Skeletal muscle cell (primary cell): ENCODE measurements around the gene WARS2.
A peak's percentile ranks its signal among the peaks of the same experiment; 100 is the strongest.

Experiments used
- DNase-seq: peaks from one replicate; pipeline ENCODE4 v3.0.0-alpha.2; 2010; ENCODE audit warnings: low read depth
- H3K4me3 ChIP-seq: 2 replicates; pipeline ENCODE4 v1.5.1; 2011; ENCODE audit warnings: low read depth, mild to moderate bottlenecking, control low read depth, low read length, moderate library complexity

WARS2 gene

DNA sequence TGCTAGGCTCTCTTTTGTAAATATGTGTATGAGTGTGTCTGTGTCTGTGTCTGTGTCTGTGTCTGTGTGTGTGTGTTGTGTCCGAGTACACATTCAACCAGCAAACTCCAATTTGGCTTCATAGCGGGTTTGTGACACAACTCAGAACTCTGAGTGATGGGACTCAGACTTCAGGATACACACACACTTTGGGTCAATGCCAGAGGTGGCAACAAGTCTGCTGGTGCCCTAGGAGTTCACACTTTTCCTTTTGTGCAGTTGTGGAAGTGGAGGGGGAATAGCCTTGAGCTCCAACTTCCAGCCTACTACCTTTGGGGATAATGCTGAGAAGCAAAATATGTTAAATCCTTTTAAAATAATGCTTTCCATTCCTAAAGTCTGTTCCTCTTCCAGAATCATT, 135.7 kb downstream of the WARS2 start:
- no peak overlapping the region for H3K4me3 ChIP-seq
- no peak for DNase-seq

- no peak overlapping the region for H3K4me3 ChIP-seq
- no peak for DNase-seq
These were observed 136.3 kb downstream of the WARS2 start for GRCh38 chr1:119004129-119004527.

GRCh38 chr1:119003413-119004128, 136.9 kb downstream of the WARS2 start:
- no peak for DNase-seq
- no peak overlapping the region for H3K4me3 ChIP-seq

- peak; percentile 97 for DNase-seq
- H3K4me3 ChIP-seq, result no peak overlapping the region
These were observed 138.3 kb downstream of the WARS2 start for GRCh38 chr1:119002028-119002686.

DNA sequence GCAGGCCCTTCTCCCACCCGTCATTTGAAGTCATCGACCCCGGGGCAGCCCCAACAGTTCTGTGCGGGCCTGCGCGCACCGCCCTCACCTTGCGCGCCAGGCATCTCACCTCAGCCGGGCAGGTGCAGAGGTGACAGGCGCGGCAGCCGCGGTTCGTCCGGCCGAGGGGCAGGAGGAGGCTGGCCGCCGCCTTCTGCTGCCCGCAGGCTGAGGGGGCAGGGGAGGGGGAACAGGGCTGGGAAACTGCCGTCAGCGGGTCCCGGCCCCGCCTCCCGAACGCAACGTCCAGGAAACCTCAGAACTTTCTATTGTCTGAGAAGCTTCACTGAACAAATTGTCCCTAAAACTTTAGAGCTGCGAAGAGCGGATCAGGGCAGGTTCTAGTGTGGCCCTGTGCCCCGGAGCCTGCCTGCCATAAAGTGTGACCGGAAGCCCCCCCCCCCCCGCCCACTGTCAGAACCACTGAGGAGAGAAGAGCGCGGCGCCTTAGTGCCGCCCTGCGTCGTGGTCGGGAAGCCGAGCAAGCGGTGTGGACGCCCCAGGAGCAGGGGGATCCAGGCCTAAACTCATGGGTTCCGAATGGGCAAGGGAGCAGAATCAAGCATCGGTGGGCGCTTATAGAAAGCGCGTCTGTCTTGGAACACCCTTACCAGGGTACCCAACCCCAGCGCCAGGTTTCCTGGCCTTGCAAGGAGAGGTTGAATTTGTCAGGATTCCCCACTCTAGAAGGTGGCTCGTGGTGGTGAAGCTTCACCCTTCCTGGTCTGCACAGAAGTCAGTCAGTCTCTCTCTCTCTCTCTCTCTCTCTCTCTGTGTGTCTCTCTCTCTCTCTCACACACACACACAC, 139.0 kb downstream of the WARS2 start:
- H3K4me3 ChIP-seq, result peak overlapping the region; percentile 19

GRCh38 chr1:119000371-119001180, 139.9 kb downstream of the WARS2 start:
- H3K4me3 ChIP-seq, result peak overlapping the region; percentile 19

More for the DNA sequence above, 139.0 kb downstream of the WARS2 start:
- DNase-seq, result no peak

DNA sequence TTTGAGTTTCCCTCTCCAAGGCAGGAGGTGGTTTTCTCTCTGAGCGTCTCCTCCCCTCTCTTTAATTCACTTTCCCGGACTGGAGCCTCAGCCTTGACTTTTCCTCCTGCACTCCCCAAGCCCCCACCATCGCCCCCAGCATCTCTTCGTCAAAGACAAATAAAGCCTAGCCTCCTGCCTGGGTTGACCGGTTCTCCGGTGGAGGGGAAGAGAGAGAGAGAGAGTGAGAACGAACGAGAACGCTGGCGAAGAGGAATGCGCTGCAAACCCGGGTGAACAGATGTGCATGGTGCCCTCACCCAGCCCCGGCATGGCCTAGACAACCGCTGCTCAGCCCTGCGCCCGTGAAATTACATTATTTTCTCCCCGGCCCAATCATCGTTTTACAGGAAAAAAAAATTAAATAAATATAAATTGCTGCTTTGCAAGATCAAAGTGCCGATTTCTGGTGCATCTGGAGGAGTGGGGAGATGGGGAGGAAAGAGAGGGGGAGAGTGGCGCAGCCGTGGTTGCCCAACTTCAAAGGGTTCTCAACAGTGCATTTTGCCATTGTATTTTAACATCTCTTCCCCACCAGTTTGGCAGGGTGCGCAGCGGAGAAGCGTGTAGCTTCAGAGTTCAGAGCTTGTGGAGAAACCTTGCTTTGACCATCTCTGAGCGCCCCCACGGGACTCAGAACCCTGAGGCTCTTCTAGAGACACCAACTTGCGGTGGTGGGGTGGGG, 140.9 kb downstream of the WARS2 start:
- no peak overlapping the region for H3K4me3 ChIP-seq
- no peak for DNase-seq

More at GRCh38 chr1:119000371-119001180, 139.9 kb downstream of the WARS2 start:
- no peak for DNase-seq

GRCh38 chr1:118998171-118998570, 142.3 kb downstream of the WARS2 start:
- no peak for DNase-seq
- H3K4me3 ChIP-seq, result no peak overlapping the region

- DNase-seq, result no peak
- no peak overlapping the region for H3K4me3 ChIP-seq
These were observed 143.2 kb downstream of the WARS2 start for GRCh38 chr1:118997225-118997624.

DNA sequence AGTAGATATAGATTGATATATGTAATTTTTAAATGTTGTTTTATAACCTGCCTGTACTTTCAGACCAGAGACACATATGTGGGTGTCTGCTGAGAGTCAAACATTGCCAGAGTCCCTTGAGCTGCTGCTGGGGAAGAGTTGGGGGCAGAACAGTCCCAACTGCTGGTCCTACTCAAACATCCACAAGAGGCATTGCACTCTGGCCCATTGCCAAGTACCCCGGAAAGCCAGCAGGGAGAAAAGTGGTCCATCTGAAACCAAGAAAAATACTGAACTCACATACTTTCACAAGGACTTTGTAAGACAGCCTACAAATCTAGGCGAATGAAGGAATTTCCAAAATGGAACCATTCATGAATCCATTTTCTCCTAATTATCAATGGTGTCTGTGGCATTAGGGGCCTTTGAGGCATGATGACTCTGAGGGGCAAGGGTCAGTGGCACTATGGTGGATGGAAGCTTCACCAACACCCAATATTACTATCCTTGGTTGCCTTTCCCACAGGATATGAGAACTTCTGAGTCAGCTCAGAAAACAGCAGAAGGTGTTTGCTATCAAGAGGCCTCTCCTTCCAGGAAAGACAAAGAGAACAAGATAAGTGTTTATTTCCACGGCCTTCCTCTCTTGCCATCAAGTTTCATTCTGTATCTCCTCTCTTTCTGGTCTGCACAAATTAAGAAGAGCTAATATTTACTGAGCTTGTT, 145.0 kb downstream of the WARS2 start:
- H3K4me3 ChIP-seq, result no peak overlapping the region
- no peak for DNase-seq

- no peak for DNase-seq
These were observed 146.8 kb downstream of the WARS2 start for GRCh38 chr1:118993700-118994026.

GRCh38 chr1:118992868-118993699, 147.4 kb downstream of the WARS2 start:
- DNase-seq, result no peak
- no peak overlapping the region for H3K4me3 ChIP-seq

More at GRCh38 chr1:118993700-118994026, 146.8 kb downstream of the WARS2 start:
- no peak overlapping the region for H3K4me3 ChIP-seq

- DNase-seq, result no peak
- no peak overlapping the region for H3K4me3 ChIP-seq
These were observed 148.1 kb downstream of the WARS2 start for GRCh38 chr1:118992237-118992825.

DNA sequence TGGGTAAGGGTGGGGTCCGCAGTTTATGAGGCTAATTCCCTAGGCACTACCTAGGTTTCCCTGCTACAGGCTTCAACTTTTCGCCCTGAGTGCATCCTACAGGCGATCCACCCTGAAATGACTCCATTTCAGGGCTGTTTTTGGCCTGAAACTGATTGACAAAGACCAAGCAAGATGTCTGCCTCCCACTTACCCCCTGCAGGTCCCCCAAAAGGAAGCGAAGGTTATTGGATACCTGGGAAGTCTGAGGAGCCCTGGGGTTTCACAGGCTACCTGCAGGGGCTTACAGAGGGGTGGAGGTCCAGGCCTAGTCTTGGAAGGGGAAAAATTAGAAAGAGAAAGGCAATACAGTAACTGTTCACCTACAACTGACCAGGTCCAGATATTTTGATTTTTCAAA, 149.0 kb downstream of the WARS2 start:
- DNase-seq, result no peak
- H3K4me3 ChIP-seq, result no peak overlapping the region

DNA sequence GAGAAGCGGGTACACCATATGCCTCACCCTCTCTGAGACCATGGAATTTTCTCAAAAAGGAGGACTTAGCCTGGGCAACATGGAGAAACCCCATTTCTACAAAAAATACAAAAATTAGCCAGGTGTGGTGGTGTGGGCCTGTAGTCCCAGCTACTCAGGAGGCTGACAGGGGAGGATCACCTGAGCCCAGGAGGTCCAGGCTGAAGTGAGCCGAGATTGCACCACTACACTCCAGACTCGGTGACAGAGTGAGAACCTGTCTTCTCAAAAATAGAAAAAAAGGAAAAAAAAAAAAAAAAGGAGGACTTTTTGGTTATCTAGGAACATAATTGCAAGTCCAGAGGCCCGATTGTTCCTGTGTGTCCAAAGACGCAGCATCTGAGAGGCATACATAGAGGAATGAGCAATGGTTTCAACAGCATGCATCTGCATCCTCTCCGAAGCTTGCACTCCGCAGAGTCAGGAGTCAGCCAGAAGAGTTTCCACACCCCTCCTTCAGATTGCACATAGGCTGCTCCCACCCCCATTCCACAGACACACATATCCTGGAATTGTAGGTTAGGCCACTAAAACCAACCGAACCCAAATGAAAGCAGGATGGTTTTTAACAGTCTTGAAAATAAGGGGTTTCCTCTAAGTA, 149.8 kb downstream of the WARS2 start:
- DNase-seq, result peak; percentile 82
- H3K4me3 ChIP-seq, result no peak overlapping the region

- H3K4me3 ChIP-seq, result peak overlapping the region; percentile 73
- peak; percentile 73 for DNase-seq
These were observed 150.5 kb downstream of the WARS2 start for GRCh38 chr1:118989878-118990378.
